PC-3 (cell line): ENCODE results near the gene SERGEF. TPM values are rescaled to one million over a fixed set of nuclear protein-coding genes. Genes with fewer than 3 reads are reported as not detected.

Experiments used
- ATAC-seq: fragments of 200-7000 bp; cut with Tn5 transposase; 2 replicates; pipeline ENCODE4 v1.9.1; 2020; ENCODE audit warnings: mild to moderate bottlenecking, moderate library complexity
- BruUV-seq: library from RNA; stranded (reverse); fragments of 400-500 nt; replicated peaks from 2 replicates; lab custom pipeline; 2021; lab: Mats Ljungman, UMichigan
- CTCF ChIA-PET: fragments of 300-600 bp; sonication (Branson Sonifier 250); formaldehyde crosslinking; loops from one replicate; lab custom pipeline; 2022; ENCODE audit warnings: antibody characterized with exemption; lab: Charles Lee
- POLR2A ChIA-PET: fragments of 300-600 bp; sonication (Branson Sonifier 250); formaldehyde crosslinking; loops from one replicate; lab custom pipeline; 2022; ENCODE audit warnings: antibody characterized with exemption; ENCODE audit not compliant: unreplicated experiment; lab: Charles Lee
- DNase-seq: peaks from one replicate; pipeline ENCODE4 v3.0.0-alpha.2; 2015
- H2AFZ ChIP-seq: fragments of 300-600 bp; sonication (generic); 2 replicates; pipeline ENCODE4 v1.6.0; 2016; ENCODE audit warnings: antibody characterized with exemption, low read length
- H3F3A ChIP-seq: fragments of 300-600 bp; sonication (generic); one replicate; pipeline ENCODE4 v1.6.0; 2017; ENCODE audit warnings: antibody characterized with exemption, low read length, control low read depth, mild to moderate bottlenecking; ENCODE audit not compliant: unreplicated experiment
- H3K27ac ChIP-seq: fragments of 300-600 bp; sonication (generic); 2 replicates; pipeline ENCODE4 v1.5.1; 2016; ENCODE audit warnings: mild to moderate bottlenecking, low read length
- H3K27me3 ChIP-seq: fragments of 300-600 bp; sonication (generic); 2 replicates; pipeline ENCODE4 v1.6.1; 2016; ENCODE audit warnings: low read length, mixed read lengths
- H3K36me3 ChIP-seq: fragments of 300-600 bp; sonication (generic); 2 replicates; pipeline ENCODE4 v1.6.1; 2016; ENCODE audit warnings: low read depth, mixed run types, low read length, mixed read lengths
- H3K4me1 ChIP-seq: fragments of 300-600 bp; sonication (generic); 2 replicates; pipeline ENCODE4 v1.5.1; 2016; ENCODE audit warnings: low read length; ENCODE audit not compliant: insufficient read depth
- H3K4me2 ChIP-seq: fragments of 300-600 bp; sonication (generic); 2 replicates; pipeline ENCODE4 v1.6.0; 2016; ENCODE audit warnings: low read length
- H3K4me3 ChIP-seq: fragments of 300-600 bp; sonication (generic); 2 replicates; pipeline ENCODE4 v1.5.1; 2016; ENCODE audit warnings: mild to moderate bottlenecking, low read length, mixed read lengths
- H3K79me2 ChIP-seq: fragments of 300-600 bp; sonication (generic); 2 replicates; pipeline ENCODE4 v1.6.1; 2017; ENCODE audit warnings: low read length, mixed read lengths
- H3K9ac ChIP-seq: fragments of 300-600 bp; sonication (generic); 2 replicates; pipeline ENCODE4 v1.6.0; 2016; ENCODE audit warnings: mild to moderate bottlenecking, low read length
- H3K9me2 ChIP-seq: fragments of 300-600 bp; sonication (generic); replicated peaks from 2 replicates; pipeline ENCODE4 v1.6.1; 2016; ENCODE audit warnings: mixed run types, low read length, mixed read lengths
- H3K9me3 ChIP-seq: fragments of 300-600 bp; sonication (generic); 2 replicates; pipeline ENCODE4 v1.6.1; 2016; ENCODE audit warnings: low read length, mixed read lengths
- H4K20me1 ChIP-seq: fragments of 300-600 bp; sonication (generic); 2 replicates; pipeline ENCODE4 v1.6.1; 2016; ENCODE audit warnings: low read length, mixed read lengths
- CTCF ChIP-seq: fragments of 300-600 bp; sonication (generic); conservative IDR thresholded peaks from 2 replicates; pipeline ENCODE4 v1.5.1; 2017; ENCODE audit warnings: antibody characterized with exemption, low read depth, mild to moderate bottlenecking, low read length
- EZH2 ChIP-seq: fragments of 300-600 bp; sonication (generic); IDR thresholded peaks from one replicate; pipeline ENCODE4 v1.6.1; 2017; ENCODE audit warnings: antibody characterized with exemption, mild to moderate bottlenecking, low read length; ENCODE audit not compliant: unreplicated experiment
- EZH2phosphoT487 ChIP-seq: fragments of 300-600 bp; sonication (generic); IDR thresholded peaks from 2 replicates; pipeline ENCODE4 v1.6.1; 2018; ENCODE audit warnings: mild to moderate bottlenecking, antibody characterized with exemption, low read length, borderline replicate concordance
- intact Hi-C: fragments of 100-400 bp; cut with micrococcal nuclease; formaldehyde crosslinking; loops from 2 replicates; pipeline ENCODE4 v1.9.0; 2023
- total RNA-seq: library from RNA; depleted of rRNA; stranded (reverse); fragments of >200 nt; gene quantifications from 2 replicates; pipeline ENCODE4 v1.2.3, GENCODE V29; 2014

The SERGEF gene
- total RNA-seq, 1 experiment from 2014 or later, result 13.7 TPM

- ATAC-seq (no peak), DNase-seq (no peak)
- BruUV-seq, result no TSS peak
- intact Hi-C loops, result loop anchor here (10.0 kb wide), 1 partner anchor 396 kb away; no protein-coding TSS in a partner anchor
- Histone ChIP-seq H2AFZ (no peak overlapping the region), H3K27me3 (no peaks in the 10 kb centered on the region), H3F3A (peaks cover 6% of the 10 kb centered on the region), H3K79me2 (no peaks in the 10 kb centered on the region), H3K4me3 (no peak overlapping the region), H3K36me3 (no peaks in the 10 kb centered on the region; the same call in none of the 2 replicates), H3K9me3 (no peaks in the 10 kb centered on the region), H3K4me2 (no peak overlapping the region), H3K9ac (no peak overlapping the region), H3K27ac (no peak overlapping the region), H3K9me2 (no peaks in the 10 kb centered on the region), H4K20me1 (no peaks in the 10 kb centered on the region), H3K4me1 (peaks cover 27% of the 10 kb centered on the region)
- POLR2A ChIA-PET, result no interaction called here
- CTCF ChIA-PET, result no interaction called here
- TF ChIP-seq EZH2phosphoT487 (no peak), EZH2 (no peak), CTCF (no peak)
Observed at GRCh38 chr11:17988465-17988864, 24.4 kb downstream of the SERGEF start.

DNA sequence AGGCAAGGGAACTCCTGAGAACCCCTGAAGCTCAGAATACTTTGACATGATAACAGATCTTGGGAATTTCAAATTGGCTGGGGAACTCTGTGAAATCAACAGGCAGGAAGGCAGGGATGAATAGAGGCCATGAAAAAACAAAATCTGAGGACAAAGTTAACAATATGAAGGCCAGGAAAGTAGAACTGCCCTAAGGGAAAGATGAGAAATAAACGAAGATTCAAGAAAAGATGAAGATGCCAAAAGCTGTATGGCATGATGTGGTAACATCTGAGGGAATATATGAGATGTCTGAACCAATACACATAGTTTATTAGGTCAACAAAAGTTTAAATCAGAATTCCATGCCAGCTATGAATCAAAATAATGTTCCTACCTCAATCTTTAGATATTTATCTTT is 25.0 kb downstream of the SERGEF start:
- no peak for TF ChIP-seq CTCF
- TF ChIP-seq EZH2, result no peak
- no peak for TF ChIP-seq EZH2phosphoT487
- Histone ChIP-seq H3K9ac (no peak overlapping the region), H3K27me3 (no peaks in the 10 kb centered on the region), H3K79me2 (no peaks in the 10 kb centered on the region), H4K20me1 (no peaks in the 10 kb centered on the region), H2AFZ (no peak overlapping the region), H3K4me1 (peaks cover 27% of the 10 kb centered on the region), H3K4me2 (no peak overlapping the region), H3K36me3 (no peaks in the 10 kb centered on the region; the same call in 1 of the 2 replicates), H3K9me3 (no peaks in the 10 kb centered on the region), H3K27ac (no peak overlapping the region), H3K9me2 (no peaks in the 10 kb centered on the region), H3F3A (peaks cover 6% of the 10 kb centered on the region), H3K4me3 (no peak overlapping the region)
- POLR2A ChIA-PET, result no interaction called here
- intact Hi-C loops, result loop anchor here (10.0 kb wide), 1 partner anchor 397 kb away; no protein-coding TSS in a partner anchor
- DNase-seq (no peak), ATAC-seq (no peak)
- no TSS peak for BruUV-seq
- CTCF ChIA-PET, result no interaction called here

GRCh38 chr11:17986711-17987220 is 26.1 kb downstream of the SERGEF start:
- POLR2A ChIA-PET, result interaction anchor here (0.6 to 0.8 kb wide), 2 partner anchors 23 to 266 kb away, joined by 3 to 6 read pairs; no protein-coding TSS in a partner anchor
- H3K9me2 ChIP-seq, result no peaks in the 10 kb centered on the region
- ATAC-seq, result peak; percentile 9; the same call in 1 of the 2 replicates
- H3K9me3 ChIP-seq, result no peaks in the 10 kb centered on the region
- BruUV-seq, result no TSS peak
- no peaks in the 10 kb centered on the region for H3K79me2 ChIP-seq
- no peak overlapping the region for H3K27ac ChIP-seq
- peaks cover 6% of the 10 kb centered on the region for H3F3A ChIP-seq
- intact Hi-C loops, result loop anchor here (10.0 kb wide), 1 partner anchor 398 kb away; no protein-coding TSS in a partner anchor
- no peak overlapping the region for H3K4me3 ChIP-seq
- H3K36me3 ChIP-seq, result no peaks in the 10 kb centered on the region; the same call in 1 of the 2 replicates
- CTCF ChIA-PET, result interaction anchor here (0.5 to 1.3 kb wide), 3 partner anchors 38 to 334 kb away, joined by 3 to 4 read pairs (median 3); no protein-coding TSS in a partner anchor
- peaks cover 27% of the 10 kb centered on the region for H3K4me1 ChIP-seq
- TF ChIP-seq EZH2, result no peak
- TF ChIP-seq CTCF, result peak; percentile 54; the same call in 1 of the 2 replicates
- H4K20me1 ChIP-seq, result no peaks in the 10 kb centered on the region
- no peaks in the 10 kb centered on the region for H3K27me3 ChIP-seq
- H3K9ac ChIP-seq, result no peak overlapping the region
- no peak for DNase-seq
- H2AFZ ChIP-seq, result no peak overlapping the region
- no peak overlapping the region for H3K4me2 ChIP-seq
